ENCODE data around the gene ELMO3. TPM values are rescaled to one million over a fixed set of nuclear protein-coding genes. Genes with fewer than 3 reads are reported as not detected.

ELMO3 gene
- total RNA-seq, 1 donor from 2014 or later = 3.1 TPM

DNA sequence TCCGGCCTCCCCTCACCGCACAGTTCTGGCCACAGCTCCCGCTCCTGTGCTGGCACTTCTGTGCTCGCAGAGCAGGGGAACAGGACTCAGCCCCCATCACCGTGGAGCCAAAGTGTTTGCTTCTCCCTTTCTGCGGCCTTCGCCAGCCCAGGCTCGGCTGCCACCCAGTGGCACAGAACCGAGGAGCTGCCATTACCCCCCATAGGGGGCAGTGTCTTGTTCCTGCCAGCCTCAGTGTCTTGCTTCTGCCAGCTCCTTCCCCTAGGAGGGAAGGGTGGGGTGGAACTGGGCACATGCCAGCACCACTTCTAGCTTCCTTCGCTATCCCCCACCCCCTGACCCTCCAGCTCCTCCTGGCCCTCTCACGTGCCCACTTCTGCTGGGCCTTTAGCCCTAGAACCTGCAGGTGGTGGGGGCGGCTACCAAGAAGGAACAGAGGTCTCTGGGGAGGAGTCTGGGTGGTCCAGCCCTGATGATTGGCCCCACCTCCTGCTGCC, 645 bp upstream of the ELMO3 start:
- DNase-seq (ENCODE audit: low read depth) = peak; percentile 52

- DNase-seq (ENCODE audit: low read depth) = no peak
Measured at GRCh38 chr16:67199808-67200198, 872 bp downstream of the ELMO3 start.

GRCh38 chr16:67200491-67200890, 1.6 kb downstream of the ELMO3 start:
- no peak for DNase-seq (ENCODE audit: low read depth)

DNA sequence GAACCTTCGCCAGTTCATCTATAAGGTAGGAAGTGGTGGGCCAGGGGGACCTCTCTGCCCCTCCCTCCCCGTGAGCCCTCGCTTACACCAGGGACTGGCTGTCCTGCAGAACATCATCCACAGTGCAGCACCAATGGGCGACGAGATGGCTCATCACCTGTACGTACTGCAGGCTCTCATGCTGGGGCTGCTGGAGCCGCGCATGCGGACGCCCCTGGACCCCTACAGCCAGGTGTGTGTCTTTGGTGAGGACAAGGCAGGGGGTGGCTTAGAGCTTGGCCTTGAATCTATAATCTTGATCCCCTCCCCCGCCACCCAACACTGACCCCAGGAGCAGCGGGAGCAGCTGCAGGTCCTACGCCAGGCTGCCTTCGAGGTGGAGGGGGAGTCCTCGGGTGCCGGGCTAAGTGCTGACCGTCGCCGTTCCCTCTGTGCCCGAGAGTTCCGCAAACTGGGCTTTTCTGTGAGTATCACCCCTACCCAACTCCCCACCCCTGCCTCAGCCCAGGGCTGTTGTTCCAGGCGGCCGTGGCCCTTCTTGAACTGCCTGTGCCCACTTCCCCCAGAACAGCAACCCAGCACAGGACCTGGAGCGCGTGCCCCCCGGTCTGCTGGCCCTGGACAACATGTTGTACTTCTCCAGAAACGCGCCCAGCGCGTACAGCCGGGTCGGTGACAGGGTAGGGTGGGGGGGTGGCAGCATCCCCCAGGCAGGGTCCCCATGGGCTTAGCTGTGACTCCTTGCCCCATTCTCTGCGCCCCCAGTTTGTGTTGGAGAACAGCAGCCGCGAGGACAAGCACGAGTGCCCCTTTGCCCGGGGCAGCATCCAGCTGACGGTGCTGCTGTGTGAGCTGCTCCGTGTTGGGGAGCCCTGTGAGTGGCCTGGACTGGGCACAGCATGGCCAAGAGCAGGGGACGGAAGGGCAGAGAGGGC, 2.7 kb downstream of the ELMO3 start:
- no peak for DNase-seq (ENCODE audit: low read depth)

DNA sequence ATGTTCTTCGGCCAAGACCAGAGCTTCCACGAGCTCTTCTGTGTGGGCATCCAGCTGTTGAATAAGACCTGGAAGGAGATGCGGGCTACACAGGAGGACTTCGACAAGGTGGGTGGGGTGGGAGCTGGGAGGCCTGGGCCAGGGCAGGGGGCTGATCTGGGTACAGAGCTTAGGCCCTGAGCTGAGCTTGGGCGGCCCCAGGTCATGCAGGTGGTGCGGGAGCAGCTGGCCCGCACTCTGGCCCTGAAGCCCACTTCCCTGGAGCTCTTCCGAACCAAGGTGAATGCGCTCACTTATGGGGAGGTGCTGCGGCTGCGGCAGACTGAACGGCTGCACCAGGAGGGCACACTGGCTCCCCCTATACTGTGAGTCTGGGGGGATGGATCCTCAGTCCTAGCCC, 3.5 kb downstream of the ELMO3 start:
- DNase-seq (ENCODE audit: low read depth) = no peak

DNA sequence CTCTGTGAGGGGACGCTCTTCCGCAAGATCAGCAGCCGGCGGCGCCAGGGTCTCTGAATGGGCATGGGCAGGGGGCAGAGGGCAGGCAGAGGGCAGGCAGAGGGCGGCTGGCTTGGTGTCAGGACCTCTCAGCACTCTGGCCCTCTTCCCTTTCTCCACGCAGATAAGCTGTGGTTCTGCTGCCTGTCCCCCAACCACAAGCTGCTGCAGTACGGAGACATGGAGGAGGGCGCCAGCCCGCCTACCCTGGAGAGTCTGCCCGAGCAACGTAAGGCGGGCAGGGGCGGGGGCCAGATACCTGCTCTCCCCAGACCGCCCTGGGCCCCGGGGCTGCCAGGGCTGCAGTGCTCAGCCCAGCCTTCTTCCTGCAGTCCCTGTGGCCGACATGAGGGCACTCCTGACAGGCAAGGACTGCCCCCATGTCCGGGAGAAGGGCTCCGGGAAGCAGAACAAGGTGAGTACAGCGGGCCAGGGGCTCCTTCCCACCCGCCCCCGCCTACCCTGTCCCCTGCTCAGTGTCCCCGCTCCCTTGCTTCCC, 4.1 kb downstream of the ELMO3 start:
- DNase-seq (ENCODE audit: low read depth) = no peak

DNA sequence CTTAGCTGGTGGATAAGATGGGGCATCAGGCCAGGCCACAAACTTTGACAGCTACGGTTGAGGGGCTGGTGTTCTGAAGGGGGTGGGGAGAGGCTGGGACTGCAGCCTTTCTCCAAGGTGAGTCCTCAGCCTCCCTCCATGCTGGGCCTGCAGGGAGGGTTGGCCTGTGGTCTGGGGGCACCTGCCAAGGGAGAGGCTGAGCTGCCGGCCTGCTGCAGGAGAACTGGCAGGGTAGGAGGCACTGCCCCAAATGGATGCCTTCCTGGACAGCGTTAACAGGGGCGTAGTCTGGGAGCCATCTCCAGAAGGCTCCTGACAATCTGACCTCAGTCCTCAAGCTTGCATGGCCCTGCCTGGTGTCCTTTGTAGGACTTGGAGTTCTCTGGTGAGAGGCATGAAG, 5.1 kb downstream of the ELMO3 start:
- no peak for DNase-seq (ENCODE audit: low read depth)

DNA sequence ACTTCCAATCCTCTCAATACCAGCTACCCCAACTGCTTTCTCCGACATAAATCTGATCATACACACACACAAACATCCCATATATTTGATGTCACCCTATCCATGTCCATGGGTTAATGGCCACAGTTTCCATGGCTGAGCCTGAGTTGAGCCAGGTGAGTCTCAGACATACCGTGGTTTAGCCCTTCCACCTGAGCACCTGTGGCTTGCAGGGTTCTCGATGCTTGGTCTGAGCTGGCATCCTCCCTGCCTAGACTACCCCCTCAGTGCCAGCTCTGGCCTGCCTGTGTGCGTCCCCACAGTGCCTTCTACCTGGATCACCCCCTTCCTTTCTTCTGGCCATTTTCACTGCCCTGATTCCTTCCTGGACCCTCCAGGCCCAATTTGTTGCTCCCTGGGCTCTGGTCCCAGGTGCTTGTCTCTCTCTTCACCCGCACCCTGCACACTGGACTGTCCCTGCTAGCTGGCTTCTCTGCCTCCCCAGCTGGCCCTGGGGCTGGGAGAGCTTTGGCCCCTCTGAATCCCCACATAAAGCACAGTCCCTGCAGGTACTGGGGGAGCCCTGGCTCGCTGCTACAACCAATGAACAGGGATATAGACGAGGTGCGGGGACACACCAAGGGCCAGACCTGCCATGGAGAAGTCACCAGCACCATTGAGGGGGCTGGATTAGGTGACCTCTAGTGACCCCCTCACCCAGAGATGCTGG, 7.4 kb downstream of the ELMO3 start:
- no peak for DNase-seq (ENCODE audit: low read depth)

DNA sequence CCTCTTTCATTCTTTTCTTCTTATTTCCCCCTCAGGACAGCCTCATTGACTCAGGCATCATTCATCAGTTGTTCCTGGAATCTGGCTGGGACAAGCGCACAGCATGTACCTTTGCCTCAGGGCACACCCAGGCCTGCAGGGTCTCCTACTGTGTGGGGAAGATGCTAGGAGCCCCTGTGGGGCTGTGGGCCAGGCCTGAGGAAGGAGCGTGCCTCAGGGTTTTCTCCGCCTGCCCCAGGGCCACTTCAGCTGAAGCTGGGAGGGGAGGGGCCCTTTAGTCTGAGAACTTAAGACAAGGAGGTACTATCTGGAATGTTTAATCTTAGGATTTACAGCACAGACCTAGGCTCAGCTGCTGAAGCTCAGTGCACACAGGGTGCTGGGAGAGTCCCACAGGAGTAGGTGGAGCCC, 7.9 kb downstream of the ELMO3 start:
- DNase-seq (ENCODE audit: low read depth) = no peak

DNA sequence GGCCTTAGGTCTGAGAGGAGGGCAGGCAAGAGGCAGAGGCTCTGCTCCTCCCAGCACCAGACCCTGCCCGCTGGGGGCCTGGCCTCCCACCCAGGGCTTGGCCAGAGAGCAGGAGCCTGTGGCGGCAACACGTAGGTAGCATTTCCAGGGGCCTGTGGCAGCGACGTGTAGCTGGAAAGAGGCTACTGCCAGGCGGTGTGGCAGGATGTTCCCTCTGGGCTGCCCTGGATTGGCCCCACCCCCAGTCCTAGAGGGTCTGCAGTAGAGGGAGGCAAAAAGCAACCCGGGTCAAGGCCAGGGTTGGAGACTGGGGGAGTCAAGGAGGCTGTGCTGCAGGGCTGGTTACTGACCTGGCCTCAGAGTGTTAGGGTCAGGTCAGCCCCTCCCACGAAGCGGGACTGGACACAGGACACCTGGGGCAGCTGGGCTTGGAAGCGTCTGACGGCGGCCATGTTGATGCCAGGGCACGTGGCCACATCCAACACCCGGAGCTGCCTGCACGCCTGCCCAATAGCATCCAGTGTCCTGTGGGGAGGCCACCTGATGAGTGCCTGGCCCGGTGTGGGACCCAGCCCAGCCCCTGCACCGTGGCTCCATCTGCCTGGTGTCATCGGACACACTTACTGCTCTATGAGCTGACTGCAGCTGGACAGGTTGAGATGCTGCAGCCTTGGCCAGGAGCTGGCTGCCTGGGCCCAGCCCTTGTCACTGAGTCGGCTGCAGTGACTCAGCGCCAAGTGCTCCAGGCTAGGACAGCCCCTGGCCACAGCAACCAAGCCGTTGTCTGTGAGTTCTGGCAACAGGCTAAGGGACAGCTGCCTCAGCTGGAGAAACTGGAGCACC, 8.5 kb downstream of the ELMO3 start:
- no peak for DNase-seq (ENCODE audit: low read depth)

- no peak for DNase-seq (ENCODE audit: low read depth)
Measured at GRCh38 chr16:67208154-67208896, 9.4 kb downstream of the ELMO3 start.

DNA sequence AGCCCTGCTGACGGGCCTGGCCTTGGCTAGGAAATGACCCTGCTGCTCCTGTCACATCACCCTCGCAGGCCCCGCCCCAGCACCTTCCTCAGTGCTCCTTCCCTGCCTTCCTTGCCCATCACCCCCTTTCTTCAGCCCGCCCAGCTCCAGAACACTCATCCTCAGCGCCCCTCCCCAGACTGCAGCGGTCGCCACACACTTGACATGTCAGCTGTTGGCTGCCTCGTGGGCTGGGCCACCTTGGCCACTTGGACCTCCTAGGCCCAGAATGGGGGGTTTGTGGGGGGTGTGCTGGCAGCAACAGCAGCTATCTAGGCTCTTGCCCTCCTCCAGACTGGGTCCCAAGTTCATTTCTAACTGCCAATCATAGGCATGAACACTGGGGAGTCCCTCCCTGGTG, 10.6 kb downstream of the ELMO3 start:
- no peak for DNase-seq (ENCODE audit: low read depth)

DNA sequence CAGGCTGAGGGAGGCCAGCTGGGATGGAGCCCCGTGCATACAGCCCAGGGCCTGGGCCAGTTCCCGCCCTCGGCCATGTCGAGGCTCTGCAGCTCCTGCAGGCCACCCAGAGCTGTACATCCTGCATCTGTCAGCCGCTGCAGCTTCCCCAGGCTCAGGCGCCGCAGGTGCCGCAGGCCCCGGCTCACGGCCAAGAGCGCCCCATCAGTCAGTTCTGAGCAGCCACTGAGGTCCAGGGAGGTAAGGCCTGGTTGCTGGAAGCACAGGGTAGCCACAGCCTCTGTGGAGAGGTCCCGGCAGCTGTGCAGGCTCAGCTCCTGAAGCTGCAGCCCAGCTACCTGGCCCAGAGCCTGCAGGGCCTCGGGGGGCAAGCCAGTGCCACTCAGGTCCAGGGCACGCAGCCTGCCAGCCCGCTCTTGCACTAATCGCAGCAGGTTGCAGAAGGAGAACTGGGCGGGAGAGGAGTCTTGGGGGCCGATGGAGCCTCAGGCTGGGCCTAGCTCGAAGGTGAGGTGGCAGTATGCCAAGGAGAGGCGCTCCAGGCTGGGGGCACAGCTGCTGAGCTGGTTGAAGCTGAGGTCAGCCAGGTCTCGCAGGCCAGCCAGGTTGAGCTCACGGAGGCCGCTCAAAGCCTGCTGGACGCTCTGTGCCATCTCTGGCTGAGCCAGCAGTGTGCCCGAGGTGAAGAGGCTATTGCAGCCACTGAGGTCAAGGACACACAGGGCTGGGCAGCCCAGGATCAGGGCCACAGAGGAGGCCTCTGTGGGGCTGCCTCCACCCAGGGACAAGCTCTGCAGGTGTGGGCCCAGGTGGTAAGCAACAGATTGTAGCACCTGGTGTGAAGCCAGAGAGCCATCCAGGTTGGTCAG, 11.4 kb downstream of the ELMO3 start:
- DNase-seq (ENCODE audit: low read depth) = no peak

- DNase-seq (ENCODE audit: low read depth) = no peak
Measured at GRCh38 chr16:67211674-67212073, 12.7 kb downstream of the ELMO3 start.

DNA sequence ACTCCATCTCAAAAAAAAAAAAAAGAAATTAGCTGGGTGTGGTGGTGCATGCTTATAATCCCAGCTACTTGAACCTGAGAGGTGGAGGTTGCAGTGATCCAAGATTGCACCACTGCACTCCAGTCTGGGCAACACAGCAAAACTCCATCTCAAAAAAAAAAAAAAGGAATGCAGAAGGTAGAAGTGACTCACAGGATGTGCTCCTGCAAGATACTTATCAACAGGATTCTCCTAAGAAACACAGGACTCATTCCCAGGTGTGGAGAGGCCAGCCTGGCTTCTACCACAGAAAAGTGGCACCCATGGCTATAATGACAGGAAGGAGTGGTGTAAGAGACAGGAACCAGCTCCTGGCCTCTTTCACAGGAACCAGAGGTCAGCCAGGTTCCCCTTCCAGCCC, 13.8 kb downstream of the ELMO3 start:
- DNase-seq (ENCODE audit: low read depth) = peak; percentile 32

GRCh38 chr16:67213197-67214019, 14.5 kb downstream of the ELMO3 start:
- DNase-seq (ENCODE audit: low read depth) = no peak

GRCh38 chr16:67215706-67216105, 16.8 kb downstream of the ELMO3 start:
- no peak for DNase-seq (ENCODE audit: low read depth)

- no peak for DNase-seq (ENCODE audit: low read depth)
Measured at GRCh38 chr16:67216612-67217490, 17.9 kb downstream of the ELMO3 start.

Measured in renal cortical epithelial cell (primary cell).